Right renal pelvis (tissue), 4 donors: Measurements from ENCODE around the gene DDX17. TPM values are rescaled to one million over a fixed set of nuclear protein-coding genes. Genes with fewer than 3 reads are reported as not detected.

Experiments used
- DNase-seq, 4 donors: peaks; one replicate each; pipeline ENCODE4 v3.0.0-alpha.2; 2013; ENCODE audit warnings: low read depth in 4 of 4, low spot score in 3 of 4, missing footprints in 1 of 4
- polyA plus RNA-seq, 4 donors: library from polyadenylated mRNA; unstranded; fragments of 120-200 nt; gene quantifications; one replicate each; pipeline ENCODE4 v1.2.1, GENCODE V29; 2013; ENCODE audit not compliant: insufficient read length in 4 of 4

DDX17 gene
- polyA plus RNA-seq, 4 donors = 741 to 959 (median 857) TPM

DNA sequence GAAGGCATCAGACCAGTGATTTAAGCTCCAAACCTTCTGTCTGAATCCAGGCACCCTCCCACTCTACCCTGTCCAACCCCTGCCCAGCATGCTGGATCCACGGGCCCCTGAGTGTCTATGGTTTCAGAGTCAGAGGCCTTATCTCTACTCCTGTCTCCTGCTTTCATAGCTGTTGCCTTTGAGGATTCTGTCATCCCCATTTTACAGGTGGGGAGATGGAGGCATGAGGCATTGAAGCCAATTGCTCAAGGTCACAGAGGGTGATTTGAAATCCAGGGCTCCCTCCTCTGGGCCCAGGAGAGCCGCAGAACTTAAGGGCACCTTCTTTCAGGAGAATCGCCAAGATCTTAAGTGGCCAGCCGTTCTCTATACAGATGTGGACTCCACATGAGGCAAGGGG, 54.2 kb downstream of the DDX17 start:
- no peak for DNase-seq

DNA sequence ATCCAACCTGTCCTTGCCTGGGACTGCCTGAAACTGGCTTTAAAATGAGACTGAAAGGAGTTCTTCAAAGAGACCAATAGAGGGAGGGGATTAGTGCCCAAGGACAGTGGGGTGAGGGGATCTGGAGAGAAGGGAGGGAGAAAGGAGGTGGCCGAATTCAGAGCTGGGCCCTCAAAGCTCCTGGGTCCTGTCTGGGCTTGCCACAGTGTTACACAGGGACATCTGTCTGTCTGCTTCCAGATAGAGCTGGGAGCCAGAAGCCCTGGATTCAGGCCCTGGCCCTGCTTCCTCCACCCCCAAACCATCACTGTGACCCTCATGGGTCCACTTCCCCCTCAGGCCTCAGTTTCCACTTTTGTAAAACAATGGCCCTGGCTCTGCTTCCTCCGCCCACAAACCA, 54.7 kb downstream of the DDX17 start:
- DNase-seq = no peak

DNA sequence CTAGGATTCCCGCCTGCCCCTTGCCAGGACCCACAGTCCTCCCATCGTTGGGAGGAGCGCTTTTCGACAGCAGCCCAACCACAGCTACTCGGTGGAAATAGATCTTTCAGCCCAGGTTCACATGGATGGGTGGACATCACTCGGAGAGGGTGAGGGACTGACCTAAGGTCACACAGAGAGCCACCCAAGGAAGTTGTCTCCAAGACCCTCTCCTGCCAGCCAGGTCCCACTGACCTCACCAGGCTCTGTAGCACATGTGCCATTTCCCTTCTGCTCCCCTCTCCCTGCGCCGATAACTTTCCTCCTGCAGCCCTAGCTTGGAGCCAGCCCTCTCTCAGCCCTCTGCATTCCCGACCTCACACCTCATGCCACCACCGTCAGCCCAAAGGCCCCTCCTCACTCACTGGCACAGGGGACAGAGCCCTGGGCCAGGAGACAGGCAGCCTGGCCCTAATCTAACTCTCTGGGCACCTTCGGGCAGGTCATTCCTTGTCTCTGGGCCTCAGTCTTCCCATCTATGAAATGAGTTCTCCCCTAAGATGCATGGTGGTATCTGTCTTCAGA, 55.8 kb downstream of the DDX17 start:
- no peak for DNase-seq

DNA sequence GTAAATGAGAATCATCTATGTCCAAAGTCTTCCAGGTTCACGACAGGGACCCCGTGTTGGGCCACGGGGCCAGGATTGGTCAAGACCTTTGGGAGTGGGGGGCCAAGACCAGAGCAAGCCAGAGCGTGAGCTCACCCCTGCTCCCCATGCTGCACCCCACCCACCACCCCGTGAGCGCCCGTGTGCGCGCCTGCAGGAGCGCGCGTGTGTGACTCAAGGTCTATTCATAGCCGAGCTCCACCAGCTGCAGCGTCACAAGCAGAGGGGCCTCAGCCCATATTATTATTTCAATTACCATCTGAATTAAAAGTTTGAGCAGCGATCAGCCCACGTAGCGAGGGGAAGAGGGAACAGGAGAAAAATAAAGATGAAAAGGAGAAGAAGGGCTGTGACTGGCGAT, 56.3 kb downstream of the DDX17 start:
- no peak for DNase-seq

DNA sequence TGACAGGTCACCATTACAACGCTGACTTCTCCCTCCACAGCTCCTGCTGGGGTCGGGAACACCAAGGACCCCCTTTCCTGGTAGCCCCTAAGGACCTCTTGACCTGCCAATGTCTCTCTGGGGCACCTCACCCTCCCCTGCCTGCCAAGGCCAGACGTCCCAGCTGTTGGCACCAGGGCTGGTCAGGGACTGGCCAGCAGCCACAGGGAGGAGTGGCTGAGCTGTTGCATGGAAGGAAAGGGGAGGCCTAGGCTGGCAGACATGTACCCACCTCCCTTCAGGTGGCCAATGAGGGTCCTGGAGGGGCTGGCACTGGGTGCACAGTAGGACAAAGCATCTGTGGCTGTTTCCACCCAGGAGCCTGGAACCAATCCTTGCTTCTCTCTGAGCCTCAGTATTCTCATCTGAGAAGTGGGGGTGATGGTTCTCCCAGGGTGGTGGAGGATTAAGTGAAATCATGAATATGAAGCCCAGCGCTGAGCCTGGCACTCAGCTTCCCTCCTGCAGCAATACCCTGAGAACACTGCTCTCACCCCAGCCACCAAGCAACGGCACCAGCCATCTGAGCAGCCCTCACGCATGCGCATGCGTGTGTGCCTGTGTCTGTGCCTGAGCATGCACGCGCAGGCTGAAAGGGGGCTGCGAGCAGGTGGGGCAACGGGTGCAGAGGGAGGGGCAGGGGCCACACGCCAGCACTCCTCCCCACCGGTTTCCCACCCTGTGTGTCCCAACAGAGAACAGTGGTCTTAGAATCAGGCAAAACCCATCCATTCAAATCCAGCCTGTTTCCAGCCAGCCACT, 57.0 kb downstream of the DDX17 start:
- DNase-seq = no peak

DNA sequence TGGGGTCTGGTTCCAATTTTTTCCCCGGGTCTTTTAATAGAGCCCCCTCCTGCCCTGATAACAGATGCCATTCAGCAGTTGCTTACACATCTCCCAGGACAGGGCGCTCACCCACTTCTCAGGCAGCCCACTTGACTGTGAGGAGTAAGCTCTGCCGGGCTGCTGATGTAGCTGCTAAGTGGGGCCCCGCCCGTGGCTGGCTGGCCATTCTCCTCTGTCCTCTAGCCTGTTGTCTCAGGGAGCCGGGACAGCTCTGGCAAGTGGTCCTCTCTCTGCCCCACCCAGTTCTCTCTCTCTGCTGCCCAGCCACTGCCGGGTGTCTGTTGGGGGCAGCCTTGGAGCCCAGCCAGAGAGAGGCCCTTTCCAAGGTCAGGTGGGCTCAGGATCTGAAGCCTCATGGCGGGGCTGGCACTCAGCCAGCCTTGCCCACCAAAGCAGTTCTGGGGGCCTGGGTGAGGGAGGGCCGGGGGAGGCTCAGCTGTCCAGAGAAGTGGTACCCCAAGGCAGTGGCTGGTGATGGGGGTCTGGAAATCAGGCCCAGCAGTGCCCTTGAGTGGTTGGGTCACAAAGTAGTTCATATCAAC, 60.0 kb downstream of the DDX17 start:
- DNase-seq = no peak

DNA sequence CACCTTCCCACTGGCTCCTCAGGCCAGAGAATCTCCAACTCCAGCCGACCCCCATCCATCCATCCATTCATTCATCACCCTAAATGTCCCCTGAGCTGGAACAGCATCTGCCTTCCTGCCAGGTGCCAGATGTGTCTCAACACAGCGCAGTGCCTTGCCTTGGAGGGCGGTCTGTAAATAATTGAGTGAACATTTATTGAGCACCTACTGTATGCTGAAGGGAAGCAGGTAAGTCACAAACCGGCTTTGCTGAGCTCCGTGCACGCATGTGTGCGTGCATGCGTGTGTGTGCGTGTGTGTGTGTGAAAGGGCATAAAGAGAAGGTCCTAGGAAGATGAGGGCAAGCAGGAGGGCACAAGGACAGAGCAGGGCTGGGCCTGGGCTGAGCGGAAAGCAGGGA, 61.3 kb downstream of the DDX17 start:
- DNase-seq = no peak

DNA sequence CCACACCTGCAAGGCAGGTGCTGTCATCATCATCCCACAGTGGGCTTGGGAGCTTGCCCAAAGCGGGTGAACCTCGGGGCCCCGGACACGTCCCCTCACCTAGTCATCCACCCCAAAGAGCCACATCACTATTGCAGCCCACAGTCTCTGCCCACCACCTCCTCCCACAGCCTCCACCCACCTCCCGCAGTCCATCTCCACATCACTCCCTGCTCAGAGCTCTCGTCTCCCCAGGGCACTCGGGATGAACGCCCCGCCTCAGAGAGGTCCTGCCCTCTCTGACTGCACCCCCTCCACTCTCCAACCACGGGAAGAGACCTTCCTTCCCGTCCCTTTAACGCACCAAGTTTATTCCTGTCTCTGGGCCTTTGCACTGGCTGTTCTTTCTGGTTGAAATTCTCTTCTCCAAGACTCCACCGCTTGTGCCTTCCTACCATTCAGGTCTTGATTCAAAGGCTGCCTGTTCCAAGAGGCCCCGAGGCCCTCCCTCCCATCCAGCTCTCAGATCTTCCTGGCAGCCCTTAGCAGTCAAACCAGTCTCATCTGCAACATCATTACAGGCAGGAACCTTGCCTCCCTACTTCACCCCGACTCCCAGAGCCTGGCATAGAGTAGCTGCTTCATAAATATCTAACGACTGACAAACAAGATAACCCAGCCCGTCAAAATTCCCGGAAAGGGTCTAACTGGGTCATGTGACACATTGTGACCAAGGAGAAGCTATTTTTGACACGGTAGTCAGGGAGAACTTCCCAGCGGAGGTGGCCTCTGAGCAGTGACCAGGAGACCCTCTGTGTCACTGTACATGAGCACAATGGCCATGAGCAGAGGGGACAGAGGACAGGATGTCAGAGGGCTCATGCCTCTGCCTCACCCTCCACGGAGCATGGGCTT, 62.2 kb downstream of the DDX17 start:
- DNase-seq = no peak

DNA sequence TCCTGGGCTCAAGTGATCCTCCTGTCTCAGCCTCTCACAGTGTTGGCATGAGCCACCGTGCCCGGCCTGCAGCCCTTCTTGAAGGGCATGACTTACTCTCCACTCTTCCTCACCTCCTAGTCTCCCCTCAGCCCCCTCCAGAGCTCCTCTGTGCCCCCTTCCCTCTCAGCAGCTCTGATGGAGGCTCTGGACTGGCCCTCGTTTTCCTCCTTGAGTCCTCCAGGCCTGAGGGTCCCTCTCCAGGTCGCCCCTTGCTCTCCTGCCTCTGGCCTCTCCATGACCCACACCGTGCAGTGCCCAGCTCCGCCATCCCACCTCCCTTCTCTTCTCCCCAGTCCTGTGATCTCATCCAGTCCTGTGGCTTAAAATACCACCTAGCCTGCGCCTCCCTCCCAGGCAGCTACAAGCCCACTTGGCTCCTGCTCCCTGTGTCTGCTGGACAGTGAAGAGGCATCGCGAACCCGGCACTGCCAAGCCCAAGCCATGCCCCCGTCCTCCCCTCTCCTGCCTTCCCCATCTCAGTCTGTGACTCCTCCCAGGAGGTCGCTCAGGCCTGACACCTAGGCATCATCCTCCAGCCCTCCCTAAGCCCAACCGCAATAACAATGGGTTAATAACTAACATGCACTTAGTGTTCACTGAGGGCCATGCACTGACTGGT, 63.0 kb downstream of the DDX17 start:
- DNase-seq = no peak

DNA sequence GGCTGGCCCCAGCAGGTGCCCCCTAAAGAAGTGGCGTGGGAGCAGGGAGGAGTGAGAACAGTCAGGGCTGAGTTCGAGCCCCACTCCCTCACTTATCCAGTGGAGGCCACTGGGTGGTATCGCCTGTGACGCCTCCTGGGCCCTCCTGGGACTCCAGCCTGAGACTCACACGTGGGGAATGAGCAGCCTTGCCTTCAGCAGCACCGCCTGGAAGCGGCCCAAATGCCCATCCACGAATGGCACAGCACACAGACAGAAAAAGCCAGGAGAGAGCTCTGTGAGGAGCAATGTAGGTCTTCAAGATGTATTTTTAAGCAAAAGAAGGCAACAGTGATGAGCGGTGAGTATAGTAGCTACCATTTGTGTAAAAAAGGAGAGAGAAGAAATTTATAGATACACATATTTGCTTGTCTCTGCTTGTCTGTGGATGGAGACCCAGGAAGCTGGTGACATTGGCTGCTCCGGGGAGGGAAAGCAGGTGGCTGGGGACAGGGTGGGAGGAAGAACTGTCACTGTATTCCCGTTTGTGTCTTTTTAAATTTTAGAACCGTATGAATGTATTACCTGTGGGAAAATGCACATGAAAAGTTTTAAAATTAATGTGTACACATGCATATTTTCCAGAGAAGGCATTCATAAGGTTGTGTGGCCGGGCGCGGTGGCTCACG, 64.4 kb downstream of the DDX17 start:
- DNase-seq = no peak

DNA sequence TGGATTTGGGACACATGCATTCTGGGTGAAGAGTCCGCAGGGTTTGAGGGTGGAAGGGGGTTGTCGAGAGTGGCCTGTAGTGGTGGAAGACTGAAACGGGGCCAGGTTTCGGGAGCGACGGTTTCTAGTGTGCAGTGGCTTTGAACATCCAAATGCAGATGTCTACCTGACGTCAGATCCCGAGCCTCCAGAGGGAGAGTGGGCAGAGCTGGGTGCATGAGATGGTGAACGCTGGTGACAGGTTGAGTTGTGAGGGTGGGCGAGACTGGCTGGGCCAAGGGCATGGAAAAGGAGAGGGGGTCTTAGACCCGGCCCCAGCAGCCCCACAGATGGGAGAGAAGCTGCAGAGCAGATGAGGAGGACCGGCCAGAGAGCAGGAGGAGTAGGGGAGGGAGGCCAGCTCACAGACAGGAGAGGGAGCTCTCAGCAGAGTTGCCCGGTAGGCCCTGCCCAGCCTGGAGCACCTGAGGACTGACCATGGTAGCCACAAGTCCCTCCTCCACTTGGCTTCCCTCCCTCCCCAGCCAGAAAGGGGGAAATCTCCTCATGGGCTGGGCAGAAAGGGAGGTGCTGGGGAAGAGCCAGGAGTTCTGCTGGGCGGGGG, 65.3 kb downstream of the DDX17 start:
- DNase-seq = no peak

DNA sequence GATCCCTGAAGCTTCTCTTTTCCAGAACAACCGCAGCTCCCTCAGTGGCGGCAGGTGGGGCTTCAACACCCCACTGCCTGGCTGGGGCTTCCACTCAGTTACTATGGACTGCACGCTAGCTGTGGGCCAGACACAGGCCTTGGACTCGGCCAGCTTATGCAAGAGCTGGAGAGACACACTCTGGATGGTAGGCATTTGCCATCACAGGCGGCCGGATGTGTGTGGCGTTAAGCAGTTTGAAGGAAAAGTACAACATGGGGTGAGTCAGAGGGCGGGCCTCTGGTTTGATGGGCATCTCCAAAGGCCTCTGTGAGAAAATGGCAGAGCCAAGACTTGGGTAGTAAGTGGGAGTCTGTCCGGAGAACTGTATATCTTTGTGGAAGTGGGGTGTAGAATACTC, 68.7 kb downstream of the DDX17 start:
- DNase-seq = no peak

DNA sequence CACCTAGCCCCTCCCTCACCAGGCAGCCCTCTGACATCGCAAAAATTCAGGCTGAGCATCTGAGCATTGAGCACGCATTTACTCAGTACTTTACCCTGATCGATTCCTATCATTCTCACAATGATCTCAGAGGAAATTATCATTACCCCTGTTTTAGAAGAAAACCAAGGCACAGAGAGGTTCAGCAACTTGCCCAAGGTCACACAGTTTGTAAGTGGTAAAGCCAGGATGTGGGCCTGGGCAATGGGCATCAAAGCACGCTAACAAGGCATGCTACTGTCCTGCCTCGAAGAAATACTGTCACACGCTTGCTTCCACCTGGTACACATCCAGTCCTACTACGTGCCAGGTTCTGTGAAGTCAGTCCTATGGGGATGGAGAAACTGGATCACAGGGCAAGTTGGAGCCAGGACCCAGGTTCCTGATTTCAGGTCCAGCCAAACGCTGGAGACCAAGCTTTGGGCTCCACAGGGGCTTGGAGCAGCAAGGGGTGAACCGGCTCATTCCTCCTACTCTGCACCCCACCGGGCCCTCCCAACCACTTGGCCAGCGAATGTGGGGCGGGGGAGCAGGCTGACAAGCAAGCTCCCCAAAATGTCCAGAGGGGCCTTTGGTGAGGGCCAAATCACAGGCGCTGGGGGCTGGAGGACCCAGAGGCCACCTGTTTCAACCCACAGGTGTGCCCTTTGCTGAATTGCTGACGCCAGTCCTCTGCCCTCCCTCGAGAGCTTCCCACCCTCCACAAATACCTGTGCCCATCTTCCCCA, 69.3 kb downstream of the DDX17 start:
- DNase-seq = no peak

DNA sequence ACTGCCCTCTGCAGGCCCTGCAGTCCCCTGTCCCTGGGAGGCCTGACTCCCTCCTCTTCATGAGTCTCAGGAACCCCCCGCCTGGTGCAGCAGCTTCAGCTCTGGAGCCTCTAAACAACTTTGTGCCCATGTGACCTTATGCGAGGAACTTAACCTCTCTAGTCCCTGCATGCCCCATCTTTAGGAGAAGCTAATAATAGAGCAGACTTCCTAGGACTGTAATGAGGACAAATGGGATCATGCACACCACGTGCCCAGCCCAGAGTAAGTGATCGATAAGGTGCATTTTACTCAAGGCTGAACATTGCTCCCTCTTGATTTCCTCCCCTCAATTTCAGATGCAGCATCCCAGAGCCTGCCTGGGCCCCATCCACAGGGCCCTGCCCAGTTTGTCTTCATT, 70.1 kb downstream of the DDX17 start:
- no peak for DNase-seq

DNA sequence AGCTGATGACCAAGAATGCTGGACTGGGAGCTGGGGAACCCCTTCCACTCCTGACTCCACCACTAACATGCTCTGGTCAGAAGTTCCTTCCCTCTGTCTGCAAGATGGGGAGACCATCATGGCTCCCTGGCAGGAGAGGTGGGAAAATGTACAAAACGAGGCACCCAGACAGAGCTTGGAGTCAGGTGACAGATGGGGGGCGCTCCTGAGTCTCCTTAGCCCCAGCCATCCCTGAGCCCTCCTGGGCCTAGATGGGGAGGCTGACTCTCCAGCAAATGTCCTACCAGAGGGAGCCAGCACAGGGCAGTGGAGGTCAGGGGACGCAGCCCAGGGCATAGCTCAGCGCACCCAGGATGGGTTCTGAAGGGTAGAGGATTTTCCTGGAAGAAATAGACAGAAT, 71.1 kb downstream of the DDX17 start:
- no peak for DNase-seq

DNA sequence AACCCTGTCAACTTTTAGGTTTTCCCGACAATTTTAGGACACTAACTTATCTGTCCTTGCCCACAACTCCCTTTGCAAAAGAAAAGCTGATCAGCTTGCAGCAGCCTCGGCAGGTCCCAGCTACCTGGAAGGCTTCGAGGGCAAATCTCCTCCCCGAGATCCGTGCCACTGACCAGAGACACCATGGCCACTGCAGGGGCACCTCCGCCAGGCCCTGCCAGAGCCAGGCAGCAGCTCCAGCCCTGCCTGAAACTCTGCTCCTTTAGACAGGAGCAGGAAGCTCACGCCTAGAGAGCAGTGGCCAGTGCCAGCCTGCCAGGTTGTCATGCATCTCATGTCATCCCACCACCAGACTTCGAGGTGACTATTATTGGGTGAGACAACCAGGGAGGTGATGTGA, 72.2 kb downstream of the DDX17 start:
- DNase-seq = no peak
